Keratinocyte (primary cell): ENCODE results near the gene FLNB.

ENCODE experiments used
- EZH2 ChIP-seq: IDR thresholded peaks from one replicate; pipeline ENCODE4 v1.6.1; 2012; ENCODE audit warnings: inconsistent platforms, mild to moderate bottlenecking, low read length, moderate library complexity
- TF ChIP-seq, protein P1 (sequence below), 3 experiments: IDR thresholded peaks in 1 of 3; conservative IDR thresholded peaks in 1 of 3; optimal IDR thresholded peaks in 1 of 3; 2 replicates in 2 of 3; 3 replicates in 1 of 3; pipeline versions ENCODE3 to v1.5.1; 2011; ENCODE audit warnings: low read length in 3 of 3, mild to moderate bottlenecking in 3 of 3, moderate library complexity in 2 of 3, control low read depth in 1 of 3, inconsistent platforms in 1 of 3; ENCODE audit not compliant: insufficient read depth in 2 of 3; ENCODE audit errors: extremely low read depth in 1 of 3

DNA sequence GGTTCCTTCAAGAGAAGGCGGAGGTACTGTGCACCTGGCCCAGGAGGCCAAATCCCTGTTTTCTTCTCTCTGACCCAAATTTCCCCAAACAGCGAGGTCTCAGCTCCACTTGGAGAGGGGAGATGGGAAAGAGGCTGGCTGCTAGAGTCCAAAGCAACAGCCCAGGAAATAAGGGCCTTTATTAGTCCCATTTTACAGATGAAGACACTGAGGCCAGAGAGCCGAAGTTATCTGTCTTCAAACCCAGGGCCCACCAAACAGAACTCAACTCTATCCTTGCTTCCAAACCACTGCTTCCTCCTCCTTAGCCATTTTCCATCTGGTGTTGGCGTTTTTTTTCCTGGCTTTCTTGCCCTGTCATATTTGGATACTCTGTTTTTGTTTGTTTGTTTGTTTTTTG is 22.0 kb upstream of the FLNB start:
- TF ChIP-seq, protein P1, sequence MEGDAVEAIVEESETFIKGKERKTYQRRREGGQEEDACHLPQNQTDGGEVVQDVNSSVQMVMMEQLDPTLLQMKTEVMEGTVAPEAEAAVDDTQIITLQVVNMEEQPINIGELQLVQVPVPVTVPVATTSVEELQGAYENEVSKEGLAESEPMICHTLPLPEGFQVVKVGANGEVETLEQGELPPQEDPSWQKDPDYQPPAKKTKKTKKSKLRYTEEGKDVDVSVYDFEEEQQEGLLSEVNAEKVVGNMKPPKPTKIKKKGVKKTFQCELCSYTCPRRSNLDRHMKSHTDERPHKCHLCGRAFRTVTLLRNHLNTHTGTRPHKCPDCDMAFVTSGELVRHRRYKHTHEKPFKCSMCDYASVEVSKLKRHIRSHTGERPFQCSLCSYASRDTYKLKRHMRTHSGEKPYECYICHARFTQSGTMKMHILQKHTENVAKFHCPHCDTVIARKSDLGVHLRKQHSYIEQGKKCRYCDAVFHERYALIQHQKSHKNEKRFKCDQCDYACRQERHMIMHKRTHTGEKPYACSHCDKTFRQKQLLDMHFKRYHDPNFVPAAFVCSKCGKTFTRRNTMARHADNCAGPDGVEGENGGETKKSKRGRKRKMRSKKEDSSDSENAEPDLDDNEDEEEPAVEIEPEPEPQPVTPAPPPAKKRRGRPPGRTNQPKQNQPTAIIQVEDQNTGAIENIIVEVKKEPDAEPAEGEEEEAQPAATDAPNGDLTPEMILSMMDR (optimal IDR thresholded peaks at IDR 0.05 in 1 of 3, IDR thresholded peaks at IDR 0.05 in 1 of 3, conservative IDR thresholded peaks at IDR 0.05 in 1 of 3; ENCODE audit: extremely low read depth in 1 of 3, insufficient read depth in 2 of 3, low read length in 3 of 3), result no peak
- TF ChIP-seq EZH2, result no peak
